Inflammatory macrophage treated with lipopolysaccharide for 4 hours (primary cell): ENCODE data around the gene NTSR1.

Experiments used
- DNase-seq: peaks from one replicate; pipeline ENCODE4 v3.0.0-alpha.2; 2020

NTSR1 gene

GRCh38 chr20:62760856-62761758 is 52.5 kb downstream of the NTSR1 start:
- no peak for DNase-seq

DNA sequence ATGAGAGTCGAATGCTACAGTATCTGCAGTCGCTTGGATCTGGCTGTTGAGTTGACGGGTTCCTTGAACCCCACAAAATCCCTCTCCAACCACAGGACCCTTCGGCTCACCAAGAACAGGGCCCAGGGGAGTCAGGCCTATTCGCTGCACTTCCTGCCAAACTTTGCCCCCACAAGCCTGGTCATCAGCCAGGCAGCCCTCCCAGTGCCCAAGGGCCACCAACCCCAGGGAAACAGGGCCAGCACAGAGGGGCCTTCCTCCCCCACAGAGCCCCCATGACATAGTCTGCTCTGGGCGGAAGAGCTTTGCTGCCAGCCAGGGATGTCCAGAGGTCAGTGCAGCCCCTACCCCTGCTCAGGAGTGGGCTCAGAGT is 53.1 kb downstream of the NTSR1 start:
- DNase-seq: no peak

DNA sequence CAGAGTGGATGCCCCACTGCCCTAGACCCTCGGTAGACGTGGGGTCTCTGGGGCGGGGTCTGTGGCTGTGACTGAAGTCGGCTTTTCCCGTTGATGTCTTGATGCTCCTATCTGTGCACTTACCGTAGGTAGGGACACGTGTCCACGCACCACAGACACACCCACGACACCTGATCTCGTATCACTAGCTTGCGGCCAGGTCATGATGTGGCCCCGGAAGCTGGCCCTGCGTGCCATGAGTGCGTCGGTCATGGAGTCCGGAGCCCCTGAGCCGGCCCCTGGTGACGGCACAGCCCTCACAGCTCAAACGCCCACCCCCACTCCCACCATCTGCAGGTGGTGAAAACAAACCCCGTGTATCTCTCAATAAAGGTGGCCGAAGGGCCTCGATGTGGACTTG is 53.7 kb downstream of the NTSR1 start:
- no peak for DNase-seq

DNA sequence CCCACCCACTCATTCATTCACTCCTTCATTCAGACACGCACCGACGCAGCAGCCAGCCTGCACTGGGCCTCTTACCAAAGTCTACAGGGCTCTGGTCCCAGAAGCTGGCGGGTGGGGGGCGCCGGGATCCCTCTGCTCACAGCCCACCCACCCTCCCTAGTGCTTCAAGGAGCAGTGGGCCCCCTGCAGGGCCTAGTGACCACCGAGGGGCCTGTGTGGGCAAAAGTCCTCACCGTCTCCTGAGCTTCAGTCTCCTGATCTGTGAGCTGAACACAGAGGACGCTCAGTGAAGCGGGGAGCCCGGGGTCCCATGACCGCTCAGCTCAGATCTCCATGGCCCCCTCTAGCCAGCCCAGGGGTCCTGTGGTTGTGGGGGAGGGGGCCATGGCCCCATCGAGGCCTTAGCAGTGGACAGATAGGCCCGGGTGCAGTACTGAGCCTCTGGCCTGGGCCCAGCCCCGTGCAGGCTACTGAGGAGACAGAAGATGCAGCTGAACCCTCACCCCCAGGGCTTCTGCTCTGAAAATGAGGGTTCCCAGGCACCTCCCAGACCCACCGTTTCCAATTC is 54.2 kb downstream of the NTSR1 start:
- DNase-seq: no peak

DNA sequence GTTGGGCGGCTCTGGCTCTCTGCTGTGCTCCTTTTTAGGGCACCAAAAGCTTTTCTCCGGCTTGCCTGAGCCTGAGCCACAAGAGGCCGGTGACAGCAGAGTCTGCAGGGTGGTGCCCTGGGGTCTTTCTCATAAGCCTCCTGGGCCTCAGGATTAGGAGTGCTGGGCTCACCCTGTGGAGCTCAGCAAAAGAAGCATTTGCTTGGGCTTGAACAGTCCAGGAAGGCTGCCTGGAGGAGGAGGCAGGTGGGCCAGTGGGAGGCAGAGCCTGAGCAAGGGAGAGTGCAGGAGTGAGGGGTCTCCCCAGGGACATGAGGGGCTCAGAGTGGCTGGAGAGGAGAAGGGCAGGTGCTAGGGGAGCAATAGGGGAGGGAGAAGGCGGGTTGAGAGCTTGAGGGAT is 54.8 kb downstream of the NTSR1 start:
- no peak for DNase-seq

GRCh38 chr20:62764156-62764935 is 55.7 kb downstream of the NTSR1 start:
- no peak for DNase-seq

GRCh38 chr20:62765021-62765420 is 56.4 kb downstream of the NTSR1 start:
- DNase-seq: no peak

DNA sequence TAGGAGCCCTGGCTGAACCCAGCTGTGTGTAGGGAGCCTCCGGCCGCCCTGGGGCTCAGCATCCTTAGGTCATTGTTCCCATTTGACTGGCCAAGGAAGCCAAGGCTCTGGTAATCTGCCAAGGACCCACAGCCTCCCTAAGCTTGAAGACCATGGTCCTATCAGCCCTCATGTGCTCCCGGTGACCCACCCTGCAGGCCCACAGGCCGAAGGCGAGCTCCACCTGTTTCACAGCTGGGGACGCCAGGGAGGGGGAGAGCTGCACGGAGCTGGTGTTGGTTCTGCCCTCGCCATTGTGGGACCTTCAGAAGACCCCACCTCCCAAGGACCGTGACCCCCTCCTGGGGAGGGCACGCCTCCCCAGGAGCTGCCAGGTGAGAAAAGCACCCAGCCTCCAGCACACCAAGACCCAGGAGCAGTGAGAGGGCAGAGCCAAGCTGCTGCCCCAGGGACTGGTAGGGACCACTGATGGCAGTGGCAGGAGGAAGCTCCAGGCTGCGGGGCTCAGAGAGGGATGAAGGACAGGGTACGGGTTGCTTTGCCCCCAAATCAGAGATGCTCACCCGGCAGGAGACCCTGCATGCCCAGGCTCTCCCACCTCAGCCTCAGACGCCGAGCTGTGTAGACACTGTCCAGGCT is 56.9 kb downstream of the NTSR1 start:
- DNase-seq: no peak

DNA sequence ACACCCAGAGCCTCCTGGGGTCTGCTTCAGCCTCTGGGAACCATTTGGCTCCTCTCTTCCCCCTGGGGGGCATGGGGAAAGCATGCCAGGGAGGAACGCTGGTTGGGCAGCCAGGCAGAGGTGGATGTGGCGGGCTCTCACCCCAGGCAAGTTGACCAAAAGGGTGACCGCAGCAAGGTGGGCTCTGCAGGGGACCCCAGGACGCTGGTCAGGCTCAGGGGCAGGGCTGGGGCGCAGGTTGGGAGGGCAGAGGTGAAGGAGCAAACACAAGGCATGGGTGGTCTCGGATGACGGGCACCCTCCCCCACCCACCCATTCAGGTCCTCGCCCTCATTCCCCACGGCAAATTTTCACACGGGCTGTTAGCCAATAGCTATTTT is 57.4 kb downstream of the NTSR1 start:
- no peak for DNase-seq

DNA sequence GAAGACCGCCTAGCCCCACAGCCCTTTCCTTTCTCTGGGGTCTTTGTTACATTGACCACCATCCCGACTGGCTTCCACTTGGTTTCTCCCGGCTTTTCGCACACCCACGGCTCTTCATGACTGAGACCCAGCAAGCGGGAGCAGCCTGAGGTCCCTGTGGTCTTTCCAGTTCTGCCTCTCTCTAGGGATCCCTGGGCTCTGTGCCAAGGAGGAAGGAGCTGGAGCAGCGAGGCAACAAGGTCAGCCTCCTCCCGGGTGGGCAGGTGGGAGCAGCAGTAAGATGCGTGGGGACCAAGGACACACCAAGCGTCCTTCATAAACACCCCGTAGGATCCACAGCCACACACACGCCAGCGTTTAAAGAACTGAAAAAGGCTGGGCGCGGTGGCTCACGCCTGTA is 58.1 kb downstream of the NTSR1 start:
- no peak for DNase-seq

GRCh38 chr20:62768234-62768546 is 59.6 kb downstream of the NTSR1 start:
- DNase-seq: no peak

DNA sequence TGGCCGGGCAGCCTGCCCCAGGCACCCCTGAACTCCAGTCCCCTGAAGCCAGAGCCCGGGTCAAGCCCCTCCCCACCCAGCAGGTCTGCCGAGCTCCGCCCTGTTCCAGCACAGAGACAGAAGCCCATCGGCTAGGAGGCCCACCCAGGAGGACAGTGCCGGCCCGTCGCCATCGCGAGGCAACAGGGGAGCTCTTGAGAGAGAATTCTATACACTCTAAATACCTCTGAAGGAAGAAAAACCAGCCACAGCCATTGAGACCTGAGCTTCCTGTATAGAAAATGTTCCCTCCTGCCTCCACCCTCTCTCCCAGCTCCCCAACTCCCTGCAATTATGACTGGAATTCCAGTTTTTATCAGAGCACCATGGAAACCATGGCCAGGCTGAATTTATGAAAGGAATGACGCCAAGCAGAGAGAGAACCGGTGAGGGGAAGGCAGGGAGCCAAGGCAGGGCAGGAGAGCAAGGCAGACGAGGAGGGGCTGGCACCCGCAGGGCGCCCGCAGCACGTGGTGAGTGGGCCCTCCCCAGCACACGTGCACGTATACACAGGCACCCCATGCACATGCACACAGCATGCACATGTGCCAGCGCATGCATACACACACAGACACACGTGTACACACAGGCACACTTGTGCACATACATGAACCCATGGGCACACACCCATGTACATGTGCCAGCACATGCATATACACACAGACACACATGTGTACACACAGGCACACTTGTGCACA is 60.1 kb downstream of the NTSR1 start:
- DNase-seq: no peak

DNA sequence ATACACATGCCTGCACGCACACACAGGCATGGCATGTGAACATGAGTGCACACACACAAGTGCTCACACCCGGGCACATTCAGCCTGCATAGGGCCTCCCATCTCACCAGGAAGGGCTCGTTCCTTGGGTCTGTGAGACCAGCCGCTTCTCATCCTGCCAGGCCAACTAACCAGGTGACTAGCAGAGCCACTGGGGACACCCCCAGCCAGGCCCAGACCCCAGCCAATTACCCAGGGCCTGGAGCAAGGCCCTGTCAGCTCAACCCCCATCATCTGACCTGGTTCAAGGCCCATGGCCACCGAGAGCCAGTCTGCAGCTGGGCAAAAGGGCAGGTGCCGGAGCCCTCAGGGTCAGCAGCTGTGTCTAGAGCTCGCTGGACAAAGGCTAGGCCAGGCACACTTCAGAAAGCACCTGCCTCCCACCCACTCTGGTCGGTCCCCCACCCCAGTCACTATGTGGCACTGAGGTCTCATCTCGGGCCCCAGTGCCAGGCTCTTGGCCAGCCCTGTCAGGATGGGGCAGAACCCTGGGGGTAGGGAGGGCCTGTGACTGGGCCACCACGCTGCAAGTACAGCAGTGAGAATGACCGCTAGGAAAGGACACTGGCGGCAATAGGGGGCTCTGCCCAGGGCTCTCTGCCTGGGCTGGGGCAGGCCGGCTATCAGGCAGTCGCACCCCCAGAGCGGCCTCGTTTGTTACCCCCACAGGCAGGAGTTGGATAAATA is 60.9 kb downstream of the NTSR1 start:
- no peak for DNase-seq

- DNase-seq: no peak
Measured at GRCh38 chr20:62770111-62770910, 61.7 kb downstream of the NTSR1 start.

DNA sequence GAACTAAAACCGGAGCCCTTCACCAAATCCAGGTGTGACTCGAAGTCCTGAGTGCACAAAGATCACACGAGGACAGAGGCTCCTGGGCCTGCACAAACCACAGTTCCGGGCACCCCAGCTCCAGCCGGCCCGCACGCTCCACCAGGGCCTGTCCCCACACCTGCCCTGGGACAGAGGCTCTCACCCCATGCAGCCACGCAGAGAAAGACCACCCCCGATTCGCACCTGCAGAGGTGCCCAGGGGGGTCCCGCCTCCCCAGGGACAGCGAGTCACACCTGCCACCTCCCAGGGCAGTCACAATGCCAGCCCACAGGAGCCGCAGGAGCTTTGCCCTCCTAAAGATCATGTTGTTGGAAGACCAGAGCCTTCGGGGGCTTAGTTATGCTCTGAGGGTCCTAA is 62.3 kb downstream of the NTSR1 start:
- DNase-seq: no peak

- DNase-seq: no peak
Measured at GRCh38 chr20:62771396-62772102, 62.9 kb downstream of the NTSR1 start.

- DNase-seq: no peak
Measured at GRCh38 chr20:62772103-62772611, 63.5 kb downstream of the NTSR1 start.

- no peak for DNase-seq
Measured at GRCh38 chr20:62772619-62772989, 64.0 kb downstream of the NTSR1 start.

GRCh38 chr20:62772990-62773844 is 64.6 kb downstream of the NTSR1 start:
- peak; percentile 22 for DNase-seq
